Fibroblast of upper back skin (primary cell): ENCODE data around the gene USH1C.

ENCODE experiments used
- DNase-seq: peaks from one replicate; pipeline ENCODE4 v3.0.0-alpha.2; 2013

The USH1C gene

GRCh38 chr11:17522655-17523054, 21.6 kb downstream of the USH1C start:
- DNase-seq: no peak

DNA sequence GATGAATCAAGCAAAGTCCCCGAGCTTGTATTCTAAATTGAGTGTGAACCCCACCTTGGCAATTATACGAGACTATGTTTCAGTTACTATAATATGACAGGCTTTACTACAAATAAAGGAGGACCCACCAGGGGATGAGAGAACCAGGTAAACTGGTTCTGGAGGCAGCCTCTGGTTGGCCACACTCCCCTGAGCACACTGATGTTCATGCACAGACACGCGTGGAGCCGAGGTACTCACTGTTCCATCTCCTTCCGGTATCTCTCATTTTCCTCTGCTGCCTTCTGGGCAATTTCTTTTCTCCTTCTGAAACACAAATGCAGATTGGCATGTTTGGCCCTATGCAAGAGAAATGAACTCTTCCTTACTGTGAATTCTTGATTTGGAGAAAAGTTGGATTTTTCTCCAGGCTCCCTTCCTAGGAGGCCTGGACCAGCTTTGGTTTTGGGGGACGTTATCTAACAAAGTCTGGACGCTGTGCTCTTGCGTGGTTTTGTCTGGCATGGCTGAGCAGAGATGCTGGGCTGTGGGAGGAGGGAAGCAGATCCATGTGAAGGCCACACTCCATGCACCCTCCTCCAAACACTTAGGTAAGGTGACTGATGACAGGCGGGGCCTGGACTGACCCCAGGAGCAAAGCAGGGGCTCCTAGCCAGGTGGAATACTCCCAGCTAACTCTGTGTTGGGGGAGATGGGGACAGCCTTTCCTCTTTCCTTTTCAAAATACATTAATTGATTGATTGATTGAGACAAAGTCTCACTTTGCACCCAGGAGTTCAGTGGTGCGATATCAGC, 22.9 kb downstream of the USH1C start:
- DNase-seq: no peak

DNA sequence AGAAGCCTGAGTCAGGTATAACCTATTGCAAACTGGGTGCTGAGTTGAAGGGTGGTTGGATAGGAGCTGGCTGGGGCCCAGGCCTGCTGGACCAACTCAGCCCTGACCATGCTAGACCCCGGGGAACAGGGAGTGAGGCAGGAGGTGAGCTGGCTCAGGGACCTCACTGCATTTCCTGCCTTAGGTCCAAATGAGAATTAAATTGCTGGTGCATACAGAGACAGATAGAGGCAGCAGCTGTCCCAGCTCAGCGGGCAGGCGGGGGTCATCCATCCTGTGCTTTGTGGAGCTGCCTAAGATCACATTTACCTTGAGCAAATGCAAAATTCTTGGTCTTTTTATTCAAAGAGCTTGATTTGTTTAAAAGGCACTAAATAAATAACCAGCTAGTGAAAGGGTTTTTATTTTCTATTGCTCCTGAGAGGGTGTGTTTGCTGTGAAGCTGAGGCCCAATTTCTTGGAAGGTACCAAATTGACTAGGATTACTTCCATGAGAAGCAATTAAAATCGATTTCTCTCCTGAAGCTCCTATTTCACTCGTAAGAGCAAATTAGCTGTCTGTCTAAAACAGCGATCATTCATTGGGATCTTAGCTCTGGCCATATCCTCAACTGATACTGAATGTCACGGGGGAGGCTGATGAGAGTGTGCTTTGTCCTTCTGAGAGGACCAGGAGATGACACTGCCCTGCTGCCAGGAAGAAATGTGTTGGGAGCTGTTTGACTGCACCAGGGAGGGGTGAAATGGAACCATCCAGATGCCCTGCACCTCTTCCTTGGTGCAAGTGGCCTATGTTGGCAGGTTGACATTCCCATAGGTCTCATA, 24.9 kb downstream of the USH1C start:
- no peak for DNase-seq

DNA sequence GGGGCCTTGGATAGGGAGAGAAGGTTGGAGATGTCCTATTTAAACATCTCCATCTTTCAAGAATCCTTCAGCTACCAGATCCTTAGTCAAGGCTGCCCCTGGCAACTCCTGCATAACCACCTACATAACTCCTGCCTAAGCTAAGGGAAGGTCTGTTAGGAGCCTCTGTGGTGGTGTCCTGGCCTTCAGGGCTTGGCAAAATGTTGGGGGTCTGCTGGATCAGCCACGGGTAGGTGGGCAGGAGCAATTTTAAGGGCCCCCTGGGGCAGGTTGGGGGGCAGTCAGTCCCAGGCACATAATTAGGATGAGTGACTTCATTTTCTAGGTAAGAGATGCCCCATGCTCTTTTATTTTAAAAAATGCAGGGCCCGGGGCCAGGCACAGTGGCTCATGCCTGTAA, 25.9 kb downstream of the USH1C start:
- DNase-seq: no peak

DNA sequence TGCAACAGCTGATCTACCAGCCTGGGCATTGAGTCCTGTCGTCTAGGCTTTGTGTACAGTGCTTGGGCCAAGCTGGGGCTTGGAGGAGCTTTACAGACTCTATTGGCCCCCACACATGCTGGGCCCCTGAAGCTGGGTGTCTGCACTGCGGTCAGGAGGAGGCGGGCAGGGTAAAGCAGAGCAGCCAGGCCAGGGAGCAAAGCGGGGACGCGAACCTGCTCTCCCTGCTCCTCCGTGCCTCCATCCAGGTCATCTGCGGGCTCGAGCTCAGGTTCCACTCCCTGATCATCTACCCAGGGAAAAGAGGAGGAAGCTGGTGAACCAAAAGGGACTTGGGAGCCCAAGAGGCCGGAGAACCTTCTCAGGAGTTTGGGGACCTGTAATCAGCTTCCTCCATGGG, 27.0 kb downstream of the USH1C start:
- no peak for DNase-seq

GRCh38 chr11:17516551-17517150, 27.6 kb downstream of the USH1C start:
- no peak for DNase-seq

DNA sequence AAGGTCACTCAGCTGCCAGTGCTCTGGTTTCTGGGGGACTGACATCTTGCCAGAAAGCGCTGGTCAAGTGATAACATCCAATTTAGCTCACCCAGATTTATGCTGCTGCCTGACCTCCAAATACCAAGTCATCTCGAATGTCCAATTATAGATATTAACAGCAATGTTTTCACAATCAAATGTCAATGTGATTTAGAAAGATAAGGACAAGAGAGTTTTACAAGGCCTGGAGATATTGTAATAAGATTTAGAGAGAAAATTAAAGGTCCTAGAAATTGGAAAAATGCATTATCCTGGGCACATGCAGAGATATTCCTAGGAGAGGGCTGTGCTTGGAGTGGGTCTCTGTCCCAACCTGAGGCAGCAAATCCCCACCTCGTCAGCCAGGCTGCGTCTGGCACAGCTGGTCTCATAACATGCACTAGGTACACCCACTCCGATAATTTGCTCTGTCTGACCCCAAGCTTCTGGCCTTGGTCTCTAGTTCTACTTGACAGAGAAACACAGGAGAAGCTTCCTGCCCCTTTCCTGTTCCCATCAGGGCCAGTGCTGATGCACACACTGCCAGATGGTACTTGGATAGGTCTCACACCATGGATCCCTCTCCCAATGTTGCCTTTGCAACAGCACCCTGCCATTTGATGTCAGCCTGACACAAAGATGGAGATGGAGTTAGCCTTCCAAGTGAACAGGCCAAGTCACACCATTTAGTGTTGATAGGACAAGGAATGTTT, 28.6 kb downstream of the USH1C start:
- DNase-seq: no peak

GRCh38 chr11:17514476-17514875, 29.7 kb downstream of the USH1C start:
- no peak for DNase-seq

DNA sequence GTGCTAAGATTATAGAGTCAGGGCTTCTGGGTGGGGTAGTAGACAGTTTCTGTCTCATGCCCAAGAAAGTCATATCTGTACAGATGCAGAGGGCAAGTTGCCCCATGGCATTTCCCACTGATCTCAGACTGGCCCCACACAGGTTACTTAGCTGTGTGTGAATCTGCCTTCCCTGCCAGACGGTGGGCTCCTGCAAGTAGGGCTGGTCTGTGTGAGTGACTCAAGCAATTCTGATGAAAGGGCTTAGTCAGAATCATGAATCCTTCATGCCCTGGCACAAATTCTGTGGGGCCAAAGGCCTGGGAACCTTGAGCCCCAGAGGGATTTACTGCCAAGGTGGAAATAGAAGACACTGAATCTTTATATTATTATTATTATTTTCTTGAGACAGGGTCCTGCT, 30.4 kb downstream of the USH1C start:
- DNase-seq: no peak

GRCh38 chr11:17512101-17512500, 32.1 kb downstream of the USH1C start:
- no peak for DNase-seq

GRCh38 chr11:17511571-17511970, 32.6 kb downstream of the USH1C start:
- DNase-seq: no peak

- DNase-seq: no peak
These were observed 33.6 kb downstream of the USH1C start for GRCh38 chr11:17510507-17511206.

GRCh38 chr11:17508791-17509190, 35.4 kb downstream of the USH1C start:
- no peak for DNase-seq

GRCh38 chr11:17508306-17508705, 35.9 kb downstream of the USH1C start:
- DNase-seq: no peak

DNA sequence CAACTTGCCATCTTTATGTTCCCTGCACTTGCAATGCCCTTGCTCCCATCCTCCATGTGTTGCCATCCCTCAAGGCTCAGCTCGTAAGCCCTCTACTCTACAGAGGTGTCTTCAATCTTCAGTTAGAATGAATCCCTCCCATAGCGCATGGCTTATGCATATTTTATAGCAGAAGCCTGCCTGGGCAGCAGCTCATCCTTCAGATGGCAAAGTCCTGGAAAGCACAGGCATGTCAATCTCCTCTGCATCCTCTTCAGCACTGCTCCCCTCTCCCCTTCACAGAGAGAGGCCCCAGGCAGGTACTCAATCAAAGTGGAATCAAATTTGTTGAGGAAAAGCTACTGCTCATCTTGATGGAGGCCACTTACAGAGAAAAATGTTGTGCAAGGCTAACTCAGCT, 36.4 kb downstream of the USH1C start:
- no peak for DNase-seq

- no peak for DNase-seq
These were observed 37.3 kb downstream of the USH1C start for GRCh38 chr11:17506942-17507341.

DNA sequence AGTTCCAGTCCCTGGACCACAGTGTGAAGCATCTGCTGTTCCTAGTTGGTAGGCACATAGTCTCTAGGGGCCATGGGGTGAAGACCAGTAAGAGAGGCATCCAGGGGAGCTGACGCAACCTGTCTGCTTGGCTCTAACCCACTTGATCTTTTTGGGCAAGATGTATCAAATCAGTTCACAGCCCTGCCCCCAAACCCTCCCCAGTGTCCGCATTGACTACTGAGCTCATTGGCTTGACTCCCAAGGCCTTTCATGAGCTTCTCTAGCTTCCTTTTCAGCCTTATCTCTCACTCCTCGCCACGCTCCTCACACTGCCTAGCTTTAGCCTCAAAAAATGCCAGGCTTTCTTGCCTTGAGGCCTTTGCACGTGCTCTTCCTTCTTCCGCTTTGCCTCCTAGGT, 37.9 kb downstream of the USH1C start:
- DNase-seq: no peak

GRCh38 chr11:17505146-17505545, 39.1 kb downstream of the USH1C start:
- DNase-seq: no peak

DNA sequence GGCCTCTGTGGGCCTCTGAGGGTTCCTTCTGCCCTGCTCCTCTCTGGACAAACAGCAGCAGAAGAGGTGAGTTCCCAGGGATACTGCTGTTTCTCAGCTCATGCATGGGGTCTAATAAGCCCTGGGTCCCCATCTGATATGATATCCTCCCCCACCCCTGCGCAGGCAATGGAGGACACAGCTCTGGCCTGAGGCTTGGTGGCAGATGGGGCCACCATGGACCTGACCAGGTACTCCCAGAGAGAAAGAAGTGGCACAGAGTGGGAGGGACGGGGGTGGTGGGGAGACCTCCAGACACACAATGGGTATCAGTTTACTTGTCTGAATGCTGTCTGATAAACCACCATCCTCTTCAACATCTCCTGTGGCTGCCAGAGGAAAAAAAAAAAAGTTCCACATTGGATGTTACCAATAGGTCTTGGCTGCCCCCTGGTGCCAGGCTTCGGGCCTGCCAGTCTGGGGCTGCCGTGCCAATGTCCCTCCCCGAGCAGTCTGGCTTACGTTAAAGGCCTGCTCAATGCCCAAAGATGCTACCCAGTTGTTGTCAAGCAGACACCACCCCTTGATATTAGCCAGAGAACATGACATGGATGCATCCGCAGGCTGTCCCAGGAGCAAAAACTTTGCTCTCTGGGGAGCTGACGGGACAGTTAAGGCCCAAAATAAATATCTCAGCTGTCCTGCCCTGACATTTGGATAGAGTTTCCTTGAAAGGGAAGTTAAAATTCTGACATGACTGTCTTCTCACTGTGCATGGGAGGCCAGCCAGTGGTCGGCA, 39.7 kb downstream of the USH1C start:
- peak; percentile 53 for DNase-seq

- DNase-seq: no peak
These were observed 41.6 kb downstream of the USH1C start for GRCh38 chr11:17502630-17503029.

- DNase-seq: no peak
These were observed 43.5 kb downstream of the USH1C start for GRCh38 chr11:17500673-17501072.

DNA sequence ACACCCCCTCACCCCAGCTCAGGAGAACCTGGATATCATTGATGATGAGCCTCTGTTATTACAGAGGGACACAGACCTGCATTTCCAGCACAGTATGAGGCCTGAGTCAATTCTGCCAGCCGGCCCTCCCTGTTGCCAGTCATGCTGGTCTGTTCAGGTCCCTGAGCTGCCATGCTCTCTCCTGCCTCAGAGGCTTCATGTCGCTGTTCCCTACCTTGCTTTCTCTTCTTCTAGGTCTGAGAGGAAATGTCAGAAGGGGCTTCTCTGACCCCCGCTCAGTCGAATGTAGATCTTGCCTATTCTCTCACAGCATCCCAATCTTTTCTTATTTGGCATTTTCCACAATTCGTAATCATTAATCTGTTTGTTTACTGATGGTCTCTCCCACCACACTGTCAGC, 45.7 kb downstream of the USH1C start:
- no peak for DNase-seq
